A673 (cell line): ENCODE results near the gene UPK2. TPM values are rescaled to one million over a fixed set of nuclear protein-coding genes. Genes with fewer than 3 reads are reported as not detected.

Experiments
- BruUV-seq: library from RNA; stranded (reverse); fragments of 400-500 nt; replicated peaks from 2 replicates; lab custom pipeline; 2021; lab: Mats Ljungman, UMichigan
- CTCF ChIA-PET: fragments of 300-600 bp; sonication (Branson Sonifier 250); formaldehyde crosslinking; loops from one replicate; lab custom pipeline; 2022; ENCODE audit warnings: antibody characterized with exemption; lab: Charles Lee
- POLR2A ChIA-PET: fragments of 300-600 bp; sonication (Branson Sonifier 250); formaldehyde crosslinking; loops from one replicate; lab custom pipeline; 2022; ENCODE audit warnings: antibody characterized with exemption; ENCODE audit not compliant: low non-redundant PET; lab: Charles Lee
- DNase-seq: peaks from one replicate; pipeline ENCODE4 v3.0.0-alpha.2; 2015; ENCODE audit warnings: low spot score
- H3K27ac ChIP-seq: fragments of 200-600 bp; sonication (generic); 2 replicates; pipeline ENCODE4 v1.5.1; 2016; ENCODE audit warnings: mixed run types, low read depth, mild to moderate bottlenecking, mixed read lengths, antibody characterized with exemption, low read length; ENCODE audit not compliant: poor library complexity, severe bottlenecking
- H3K27me3 ChIP-seq: fragments of 200-600 bp; sonication (generic); replicated peaks from 2 replicates; pipeline ENCODE4 v1.6.1; 2017; ENCODE audit warnings: mixed run types, low read depth, mild to moderate bottlenecking, mixed read lengths, antibody characterized with exemption, low read length; ENCODE audit not compliant: insufficient read depth, poor library complexity
- H3K36me3 ChIP-seq: fragments of 200-600 bp; sonication (generic); 2 replicates; pipeline ENCODE4 v1.6.1; 2016; ENCODE audit warnings: mixed run types, mild to moderate bottlenecking, mixed read lengths, antibody characterized with exemption, low read length; ENCODE audit not compliant: insufficient read depth, poor library complexity, severe bottlenecking
- H3K4me1 ChIP-seq: fragments of 200-600 bp; sonication (generic); 2 replicates; pipeline ENCODE4 v1.6.1; 2017; ENCODE audit warnings: mixed run types, mild to moderate bottlenecking, mixed read lengths, antibody characterized with exemption, low read length; ENCODE audit not compliant: insufficient read depth, poor library complexity, severe bottlenecking
- H3K4me3 ChIP-seq: fragments of 200-600 bp; sonication (generic); 2 replicates; pipeline ENCODE4 v1.5.1; 2016; ENCODE audit warnings: low read depth, mixed run types, mild to moderate bottlenecking, mixed read lengths, low read length; ENCODE audit not compliant: poor library complexity, severe bottlenecking
- H3K9me3 ChIP-seq: fragments of 200-600 bp; sonication (generic); 2 replicates; pipeline ENCODE4 v1.6.1; 2016; ENCODE audit warnings: mixed run types, low read depth, mild to moderate bottlenecking, mixed read lengths, antibody characterized with exemption, low read length; ENCODE audit not compliant: poor library complexity, severe bottlenecking
- CTCF ChIP-seq: fragments of 300-800, 200-600 bp; sonication (generic); conservative IDR thresholded peaks from 2 replicates; pipeline ENCODE4 v1.5.1; 2017; ENCODE audit warnings: low read depth, mild to moderate bottlenecking, antibody characterized with exemption, low read length, moderate library complexity, mixed read lengths
- EZH2 ChIP-seq: fragments of 200-600 bp; sonication (generic); IDR thresholded peaks from 2 replicates; pipeline ENCODE4 v1.6.1; 2017; ENCODE audit warnings: borderline replicate concordance, low read depth, mild to moderate bottlenecking, mixed read lengths, antibody characterized with exemption, low read length; ENCODE audit not compliant: poor library complexity, severe bottlenecking
- intact Hi-C: fragments of 100-400 bp; cut with micrococcal nuclease; formaldehyde crosslinking; loops from one replicate; pipeline ENCODE4 v1.10.0; 2022; ENCODE audit not compliant: unreplicated experiment
- total RNA-seq: library from RNA; stranded (reverse); gene quantifications from 2 replicates; pipeline ENCODE4 v1.2.3, GENCODE V29; 2021

UPK2 gene
- total RNA-seq, 1 experiment from 2014 or later: not detected

- ChIA-PET CTCF (interaction anchor here (0.6 kb wide), 1 partner anchor 389 kb away, joined by 5 read pairs; no protein-coding TSS in a partner anchor), POLR2A (no interaction called here)
- Histone ChIP-seq H3K4me3 (peak within 1 kb of the TSS; percentile 79), H3K9me3 (no peaks in the 10 kb centered on the region), H3K27me3 (no peaks in the 10 kb centered on the region), H3K36me3 (peaks cover 30% of the 10 kb centered on the region), H3K4me1 (peaks cover 14% of the 10 kb centered on the region), H3K27ac (peak within 1 kb of the TSS; percentile 67)
- BruUV-seq: no TSS peak
- intact Hi-C loops: no loop called here
- TF ChIP-seq CTCF (0 out of 2 replicates have a peak, but pooled peaks have one; percentile 16), EZH2 (no peak)
- DNase-seq: peak; percentile 96
These were observed 41.7 kb downstream of the UPK2 start, which contains the start of gene CENATAC for GRCh38 chr11:118997627-118998387. Gene CENATAC, plus strand, starts transcription at chr11:118998138. Its CDS starts 60 bp downstream, at chr11:118998198.

GRCh38 chr11:118998388-118998717 is 42.3 kb downstream of the UPK2 start:
- Histone ChIP-seq H3K36me3 (peaks cover 32% of the 10 kb centered on the region), H3K9me3 (no peaks in the 10 kb centered on the region), H3K27me3 (no peaks in the 10 kb centered on the region), H3K27ac (peak overlapping the region; percentile 67), H3K4me3 (peak overlapping the region; percentile 79), H3K4me1 (peaks cover 14% of the 10 kb centered on the region)
- intact Hi-C loops: no loop called here
- no peak for TF ChIP-seq EZH2
- no peak for TF ChIP-seq CTCF
- no peak for DNase-seq
- ChIA-PET POLR2A (interaction anchor here (0.8 kb wide), 1 partner anchor 323 kb away, joined by 5 read pairs; no protein-coding TSS in a partner anchor), CTCF (no interaction called here)
- no TSS peak for BruUV-seq

- Histone ChIP-seq H3K4me3 (peak overlapping the region; percentile 79), H3K27me3 (no peaks in the 10 kb centered on the region), H3K36me3 (peaks cover 32% of the 10 kb centered on the region), H3K9me3 (no peaks in the 10 kb centered on the region), H3K4me1 (peaks cover 14% of the 10 kb centered on the region), H3K27ac (peak overlapping the region; percentile 67)
- peak; percentile 40 for DNase-seq
- TF ChIP-seq CTCF (no peak), EZH2 (no peak)
- ChIA-PET POLR2A (interaction anchor here (0.6 to 0.8 kb wide), 2 partner anchors 42 to 324 kb away, joined by 5 to 25 read pairs; no protein-coding TSS in a partner anchor), CTCF (no interaction called here)
- intact Hi-C loops: no loop called here
- BruUV-seq: TSS peak; percentile 45
These were observed 42.7 kb downstream of the UPK2 start for GRCh38 chr11:118998822-118999221.
